Activated CD4-positive, alpha-beta T cell treated with anti-CD3 and anti-CD28 coated beads for 36 hours (primary cell): Measurements from ENCODE around the gene CNTNAP4. TPM values are rescaled to one million over a fixed set of nuclear protein-coding genes. Genes with fewer than 3 reads are reported as not detected.

Experiments used
- ATAC-seq: fragments of 200-7000 bp; cut with Tn5 transposase; one replicate; pipeline ENCODE4 v1.10.0; 2021; ENCODE audit warnings: mild to moderate bottlenecking, moderate library complexity
- CTCF ChIA-PET: fragments of 350-600 bp; sonication (Branson Sonifier 250); formaldehyde crosslinking; loops from one replicate; lab custom pipeline; 2021; ENCODE audit warnings: antibody characterized with exemption; lab: Charles Lee
- POLR2A ChIA-PET: fragments of 350-600 bp; sonication (Branson Sonifier 250); formaldehyde crosslinking; loops from one replicate; lab custom pipeline; 2021; ENCODE audit warnings: antibody characterized with exemption, inconsistent platforms; lab: Charles Lee
- DNase-seq: peaks from one replicate; pipeline ENCODE4 v3.0.0-alpha.2; 2020
- H3K27ac Mint-ChIP-seq: one replicate; pipeline ENCODE4 v1.8.0; 2021; ENCODE audit warnings: mixed read lengths
- H3K27me3 Mint-ChIP-seq: one replicate; pipeline ENCODE4 v1.8.0; 2021; ENCODE audit warnings: mixed read lengths
- H3K36me3 Mint-ChIP-seq: one replicate; pipeline ENCODE4 v1.8.0; 2021; ENCODE audit warnings: low read depth, mixed read lengths
- H3K4me1 Mint-ChIP-seq: one replicate; pipeline ENCODE4 v1.8.0; 2021; ENCODE audit warnings: mixed read lengths
- H3K4me3 Mint-ChIP-seq: one replicate; pipeline ENCODE4 v1.8.0; 2021; ENCODE audit warnings: mild to moderate bottlenecking, moderate library complexity, mixed read lengths
- H3K9me3 Mint-ChIP-seq: one replicate; pipeline ENCODE4 v1.8.0; 2021; ENCODE audit warnings: low read depth, mixed read lengths
- intact Hi-C, 2 experiments: fragments of 100-400 bp; cut with DNase I in 1 of 2; cut with micrococcal nuclease in 1 of 2; formaldehyde crosslinking; loops; one replicate each; pipeline versions ENCODE4 v1.14.2 to v1.15.1; 2022 to 2024; cut with DNase I, micrococcal nuclease
- total RNA-seq, 2 experiments: library from RNA; stranded (reverse); gene quantifications; one replicate each; pipeline ENCODE4 v1.2.3, GENCODE V29; 2021

Gene CNTNAP4
- total RNA-seq, 2 experiments from 2014 or later: not detected

DNA sequence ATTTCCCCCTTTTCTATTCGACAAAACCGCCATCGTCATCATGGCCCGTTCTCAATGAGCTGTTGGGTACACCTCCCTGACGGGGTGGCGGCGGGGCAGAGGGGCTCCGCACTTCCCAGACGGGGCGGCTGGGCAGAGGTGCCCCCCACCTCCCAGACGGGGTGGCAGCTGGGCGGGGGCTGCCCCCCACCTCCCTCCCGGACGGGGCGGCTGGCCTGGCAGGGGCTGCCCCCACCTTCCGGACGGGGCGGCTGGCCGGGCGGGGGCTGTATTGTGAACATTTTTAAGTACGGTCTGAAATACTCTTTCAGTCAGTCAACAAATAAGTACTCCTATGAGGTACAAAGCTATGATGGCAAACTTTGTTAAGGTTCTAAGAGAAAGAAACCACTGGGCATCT lies 222.8 kb downstream of the CNTNAP4 start:
- no peak overlapping the region for H3K4me3 Mint-ChIP-seq
- H3K36me3 Mint-ChIP-seq: no peaks in the 10 kb centered on the region
- intact Hi-C loops: loop anchor here in 1 of 2 experiments (5.0 kb wide), 1 partner anchor 493 kb away; no protein-coding TSS in a partner anchor
- DNase-seq: no peak
- CTCF ChIA-PET: no interaction called here
- POLR2A ChIA-PET: no interaction called here
- H3K4me1 Mint-ChIP-seq: no peaks in the 10 kb centered on the region
- no peaks in the 10 kb centered on the region for H3K27me3 Mint-ChIP-seq
- no peak overlapping the region for H3K27ac Mint-ChIP-seq
- ATAC-seq: no peak
- H3K9me3 Mint-ChIP-seq: peaks cover 3% of the 10 kb centered on the region

DNA sequence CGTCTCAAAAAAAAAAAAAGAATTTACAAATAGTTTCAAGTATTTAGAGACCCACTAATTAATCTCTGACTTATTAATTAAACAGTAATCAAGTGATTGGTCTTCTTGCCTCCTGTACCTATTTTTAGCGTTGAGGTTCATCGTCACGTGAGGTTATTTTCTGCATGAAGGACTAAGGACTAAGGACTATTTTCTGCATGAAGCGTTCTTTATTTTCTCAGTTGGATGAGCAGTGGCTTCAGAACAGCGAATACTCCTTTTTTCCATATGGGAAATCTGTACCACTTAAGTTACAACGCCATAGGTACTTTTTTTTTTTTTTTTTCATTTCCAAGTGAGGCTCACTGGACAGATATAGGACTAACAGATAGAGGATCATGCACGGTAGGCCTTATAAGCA lies 224.9 kb downstream of the CNTNAP4 start:
- Mint-ChIP-seq H3K4me3 (no peak overlapping the region), H3K9me3 (peaks cover 3% of the 10 kb centered on the region), H3K4me1 (no peaks in the 10 kb centered on the region), H3K27ac (no peak overlapping the region), H3K36me3 (no peaks in the 10 kb centered on the region), H3K27me3 (no peaks in the 10 kb centered on the region)
- DNase-seq (no peak), ATAC-seq (no peak)
- ChIA-PET CTCF (no interaction called here), POLR2A (no interaction called here)
- intact Hi-C loops: loop anchor here in 1 of 2 experiments (5.0 kb wide), 1 partner anchor 495 kb away; no protein-coding TSS in a partner anchor

DNA sequence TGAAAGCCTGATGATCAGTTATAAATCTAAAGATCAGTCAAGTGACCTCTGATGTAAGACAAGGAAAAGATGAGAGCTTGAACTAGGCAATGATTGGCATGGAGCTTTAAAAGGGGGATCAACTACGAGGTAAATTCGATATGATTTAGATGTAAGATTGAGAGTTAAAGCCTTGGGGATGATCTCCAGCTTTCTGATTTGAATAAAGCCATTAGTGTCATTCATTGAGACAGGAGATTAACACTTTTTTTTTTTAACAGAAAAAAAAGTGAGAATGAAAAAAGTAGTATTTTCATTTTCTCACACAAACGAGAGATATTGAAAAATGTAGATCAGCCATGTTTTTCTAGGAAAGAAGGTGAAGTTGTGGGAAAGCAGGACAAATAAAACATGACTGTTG lies 225.4 kb downstream of the CNTNAP4 start:
- Mint-ChIP-seq H3K27me3 (no peaks in the 10 kb centered on the region), H3K4me1 (no peaks in the 10 kb centered on the region)

GRCh38 chr16:76503091-76503490 lies 225.9 kb downstream of the CNTNAP4 start:
- DNase-seq (no peak), ATAC-seq (no peak)
- H3K4me3 Mint-ChIP-seq: no peak overlapping the region
- CTCF ChIA-PET: interaction anchor here (0.7 kb wide), 1 partner anchor 1626 kb away, joined by 3 read pairs; no protein-coding TSS in a partner anchor
- no peak overlapping the region for H3K27ac Mint-ChIP-seq
- H3K36me3 Mint-ChIP-seq: no peaks in the 10 kb centered on the region
- no peaks in the 10 kb centered on the region for H3K4me1 Mint-ChIP-seq
- POLR2A ChIA-PET: no interaction called here
- peaks cover 3% of the 10 kb centered on the region for H3K9me3 Mint-ChIP-seq
- intact Hi-C loops: loop anchor here in 1 of 2 experiments (5.0 kb wide), 1 partner anchor 496 kb away; no protein-coding TSS in a partner anchor
- no peaks in the 10 kb centered on the region for H3K27me3 Mint-ChIP-seq

More for the DNA sequence above, 225.4 kb downstream of the CNTNAP4 start:
- ChIA-PET POLR2A (no interaction called here), CTCF (interaction anchor here (0.7 kb wide), 1 partner anchor 1627 kb away, joined by 3 read pairs; no protein-coding TSS in a partner anchor)
- peaks cover 3% of the 10 kb centered on the region for H3K9me3 Mint-ChIP-seq
- ATAC-seq (no peak), DNase-seq (no peak)
- H3K27ac Mint-ChIP-seq: no peak overlapping the region
- no peaks in the 10 kb centered on the region for H3K36me3 Mint-ChIP-seq
- intact Hi-C loops: loop anchor here in 1 of 2 experiments (5.0 kb wide), 1 partner anchor 495 kb away; no protein-coding TSS in a partner anchor
- no peak overlapping the region for H3K4me3 Mint-ChIP-seq

DNA sequence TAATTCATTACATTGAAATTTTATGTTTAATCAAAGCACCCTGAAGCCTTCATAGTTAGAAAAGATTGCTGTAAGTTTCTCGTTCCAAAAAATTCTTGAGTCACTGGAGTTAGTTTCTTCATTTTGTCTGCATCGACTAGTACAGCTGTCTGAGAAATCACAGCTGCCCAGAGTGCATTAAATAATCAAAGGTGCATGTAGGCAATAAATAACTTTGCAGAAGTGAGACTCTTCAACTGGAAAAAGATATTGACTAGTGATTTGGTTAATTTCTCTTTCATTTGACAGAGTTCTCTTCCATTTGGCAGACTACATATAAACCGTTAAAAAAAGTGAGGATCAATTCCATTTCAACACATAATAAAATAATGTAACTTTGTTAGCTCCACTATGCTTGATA lies 234.0 kb downstream of the CNTNAP4 start:
- Mint-ChIP-seq H3K36me3 (no peaks in the 10 kb centered on the region), H3K27ac (no peak overlapping the region), H3K4me1 (no peaks in the 10 kb centered on the region), H3K9me3 (no peaks in the 10 kb centered on the region), H3K4me3 (no peak overlapping the region), H3K27me3 (no peaks in the 10 kb centered on the region)
- intact Hi-C loops: no loop called here
- ChIA-PET POLR2A (no interaction called here), CTCF (no interaction called here)
- DNase-seq (no peak), ATAC-seq (no peak)

DNA sequence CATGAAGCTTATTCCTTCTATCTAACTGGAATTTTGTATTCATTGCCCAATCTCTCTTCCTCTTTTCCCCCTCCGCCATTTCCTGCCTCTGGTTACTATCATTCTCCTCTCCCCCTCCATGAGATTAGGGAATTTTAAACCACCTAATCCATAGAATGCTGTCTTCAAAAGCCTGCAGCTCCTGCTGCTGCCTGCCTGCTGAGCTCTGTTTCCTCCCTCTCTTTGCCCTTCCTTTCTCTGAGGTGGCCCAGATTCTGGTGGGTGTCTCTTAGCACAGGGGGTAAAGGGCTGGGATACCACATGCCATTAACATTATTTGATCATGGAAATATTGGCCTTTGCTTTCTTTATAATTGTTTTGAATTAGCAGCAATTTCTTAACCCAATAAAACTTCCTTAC lies 241.6 kb downstream of the CNTNAP4 start:
- no peak overlapping the region for H3K27ac Mint-ChIP-seq
- CTCF ChIA-PET: no interaction called here
- POLR2A ChIA-PET: no interaction called here
- no peak overlapping the region for H3K4me3 Mint-ChIP-seq
- H3K27me3 Mint-ChIP-seq: no peaks in the 10 kb centered on the region
- no peaks in the 10 kb centered on the region for H3K36me3 Mint-ChIP-seq
- H3K4me1 Mint-ChIP-seq: no peaks in the 10 kb centered on the region
- intact Hi-C loops: no loop called here
- DNase-seq: no peak
- ATAC-seq: no peak
- peaks cover 3% of the 10 kb centered on the region for H3K9me3 Mint-ChIP-seq

GRCh38 chr16:76524356-76524755 lies 247.2 kb downstream of the CNTNAP4 start:
- H3K4me3 Mint-ChIP-seq: no peak overlapping the region
- intact Hi-C loops: no loop called here
- no peaks in the 10 kb centered on the region for H3K27me3 Mint-ChIP-seq
- H3K36me3 Mint-ChIP-seq: no peaks in the 10 kb centered on the region
- H3K4me1 Mint-ChIP-seq: no peaks in the 10 kb centered on the region
- ChIA-PET CTCF (no interaction called here), POLR2A (no interaction called here)
- DNase-seq: no peak
- ATAC-seq: no peak
- H3K27ac Mint-ChIP-seq: no peak overlapping the region
- no peaks in the 10 kb centered on the region for H3K9me3 Mint-ChIP-seq

GRCh38 chr16:76524769-76525168 lies 247.6 kb downstream of the CNTNAP4 start:
- no peak overlapping the region for H3K4me3 Mint-ChIP-seq
- intact Hi-C loops: no loop called here
- H3K27me3 Mint-ChIP-seq: no peaks in the 10 kb centered on the region
- H3K4me1 Mint-ChIP-seq: no peaks in the 10 kb centered on the region
- no peak for DNase-seq
- H3K9me3 Mint-ChIP-seq: no peaks in the 10 kb centered on the region
- no peak overlapping the region for H3K27ac Mint-ChIP-seq
- ChIA-PET CTCF (no interaction called here), POLR2A (no interaction called here)
- no peaks in the 10 kb centered on the region for H3K36me3 Mint-ChIP-seq
- no peak for ATAC-seq

GRCh38 chr16:76527244-76527643 lies 250.0 kb downstream of the CNTNAP4 start:
- ATAC-seq (no peak), DNase-seq (no peak)
- intact Hi-C loops: no loop called here
- CTCF ChIA-PET: no interaction called here
- Mint-ChIP-seq H3K27me3 (no peaks in the 10 kb centered on the region), H3K9me3 (no peaks in the 10 kb centered on the region), H3K27ac (no peak overlapping the region), H3K36me3 (no peaks in the 10 kb centered on the region), H3K4me3 (no peak overlapping the region), H3K4me1 (no peaks in the 10 kb centered on the region)
- POLR2A ChIA-PET: no interaction called here

GRCh38 chr16:76529120-76529519 lies 251.9 kb downstream of the CNTNAP4 start:
- ATAC-seq: no peak

GRCh38 chr16:76531236-76531635 lies 254.0 kb downstream of the CNTNAP4 start:
- POLR2A ChIA-PET: no interaction called here
- intact Hi-C loops: no loop called here
- Mint-ChIP-seq H3K27ac (no peak overlapping the region), H3K4me3 (no peak overlapping the region), H3K36me3 (no peaks in the 10 kb centered on the region), H3K4me1 (no peaks in the 10 kb centered on the region), H3K9me3 (peaks cover 3% of the 10 kb centered on the region), H3K27me3 (no peaks in the 10 kb centered on the region)
- ATAC-seq: no peak
- CTCF ChIA-PET: interaction anchor here (1.6 kb wide), 1 partner anchor 11 kb away, joined by 3 read pairs; no protein-coding TSS in a partner anchor
- no peak for DNase-seq

More at GRCh38 chr16:76529120-76529519, 251.9 kb downstream of the CNTNAP4 start:
- Mint-ChIP-seq H3K27ac (no peak overlapping the region), H3K4me1 (no peaks in the 10 kb centered on the region), H3K4me3 (no peak overlapping the region), H3K27me3 (no peaks in the 10 kb centered on the region), H3K36me3 (no peaks in the 10 kb centered on the region), H3K9me3 (no peaks in the 10 kb centered on the region)
- intact Hi-C loops: no loop called here
- CTCF ChIA-PET: no interaction called here
- POLR2A ChIA-PET: no interaction called here
- DNase-seq: no peak

DNA sequence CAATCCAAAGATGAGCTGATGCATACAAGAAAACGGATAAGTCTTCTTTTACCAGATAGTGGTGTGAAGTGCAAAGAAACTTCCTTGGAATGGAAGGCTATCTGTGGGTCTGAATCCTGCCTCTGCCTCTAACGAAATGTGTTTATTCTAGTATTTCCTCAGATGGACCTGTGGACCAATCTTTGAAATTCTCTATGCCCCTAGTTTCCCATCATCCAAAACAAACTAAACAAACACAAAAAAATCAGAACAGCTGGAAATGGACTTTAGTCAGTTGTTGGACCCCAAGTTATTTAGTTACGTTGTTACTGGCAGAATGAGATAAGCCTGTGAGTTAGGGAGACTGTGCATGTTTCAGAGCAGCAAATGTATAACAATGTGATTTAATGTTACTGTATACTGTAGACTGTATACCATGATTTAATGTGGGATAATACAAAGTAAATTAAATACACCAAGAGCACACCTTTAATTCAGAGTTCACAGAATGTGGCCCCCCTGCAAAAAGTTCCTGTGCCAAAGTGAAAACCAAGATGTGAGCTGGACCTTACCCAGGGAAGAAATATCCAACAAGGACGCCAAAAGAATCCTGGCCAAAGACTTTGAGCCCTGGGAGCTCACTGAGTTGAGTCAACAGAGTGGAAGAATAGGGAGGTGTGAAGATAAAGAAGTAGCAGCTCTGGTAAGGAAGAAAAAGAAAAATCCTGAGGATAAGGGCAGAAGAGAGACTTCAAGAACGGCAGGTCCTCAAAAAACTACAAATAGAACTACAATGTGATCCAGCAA lies 255.2 kb downstream of the CNTNAP4 start:
- ATAC-seq (no peak), DNase-seq (no peak)
- Mint-ChIP-seq H3K36me3 (no peaks in the 10 kb centered on the region), H3K27ac (no peak overlapping the region), H3K4me1 (no peaks in the 10 kb centered on the region), H3K27me3 (no peaks in the 10 kb centered on the region), H3K9me3 (peaks cover 3% of the 10 kb centered on the region), H3K4me3 (no peak overlapping the region)
- intact Hi-C loops: no loop called here
- ChIA-PET CTCF (interaction anchor here (1.4 to 1.6 kb wide), 2 partner anchors 10 to 13 kb away, joined by 3 to 6 read pairs; no protein-coding TSS in a partner anchor), POLR2A (no interaction called here)
